ENCODE results near the gene FOXJ2.
"Not testable (repeated sequence)": the region's sequence is repeated elsewhere in the genome, so short reads cannot be mapped to it uniquely, and the experiment has no call there.

FOXJ2 gene

DNA sequence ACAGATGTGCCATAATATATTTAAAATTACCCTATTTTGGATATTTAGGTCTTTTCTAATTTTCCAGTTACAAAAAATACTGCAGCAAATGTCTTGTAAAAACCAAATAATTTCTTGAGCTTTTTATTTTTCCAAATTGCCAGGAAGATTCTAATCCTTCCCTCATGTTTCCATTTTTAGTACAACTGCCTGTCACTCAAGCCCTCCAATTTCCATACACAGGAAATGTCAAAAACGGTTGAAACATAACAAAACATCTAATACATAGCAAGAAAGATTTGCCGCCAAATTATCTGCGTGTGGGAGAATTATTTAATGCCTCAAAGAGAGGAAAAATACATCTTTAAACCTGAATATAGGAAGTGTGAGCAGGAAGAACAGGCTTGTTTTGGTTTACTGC, 2.3 kb upstream of the FOXJ2 start:
- Histone ChIP-seq H3K4me1 (ENCODE audit: control insufficient read depth, insufficient read depth, low read length, unreplicated experiment) (peaks cover 19% of the 10 kb centered on the region), H3K36me3 (ENCODE audit: insufficient read depth, low read length) (no peaks in the 10 kb centered on the region), H2AFZ (ENCODE audit: low read length, unreplicated experiment) (no peak overlapping the region), H3K27me3 (ENCODE audit: insufficient read depth, low read length) (no peaks in the 10 kb centered on the region), H3K27ac (ENCODE audit: low read depth, low read length) (no peak overlapping the region), H3K4me3 (ENCODE audit: low read depth, low read length) (no peak overlapping the region), H3K79me2 (ENCODE audit: control insufficient read depth, insufficient read depth, low read length, unreplicated experiment) (peaks cover 23% of the 10 kb centered on the region)

DNA sequence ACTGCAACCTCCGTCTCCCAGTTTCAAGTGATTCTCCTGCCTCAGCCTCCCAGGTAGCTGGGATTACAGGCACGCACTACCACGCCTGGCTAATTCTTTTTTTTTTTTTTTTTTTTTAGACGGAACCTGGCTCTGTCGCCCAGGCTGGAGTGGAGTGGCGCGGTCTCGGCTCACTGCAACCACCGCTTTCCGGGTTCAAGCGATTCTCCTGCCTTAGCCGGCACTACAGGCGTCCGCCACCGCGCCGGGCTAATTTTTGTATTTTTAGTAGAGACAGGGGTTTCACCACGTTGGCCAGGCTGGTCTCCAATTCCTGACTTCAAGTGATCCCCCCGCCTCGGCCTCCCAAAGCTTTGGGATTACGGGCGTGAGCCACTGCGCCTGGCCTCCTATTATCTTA, 1.5 kb upstream of the FOXJ2 start:
- not testable (repeated sequence) for H2AFZ ChIP-seq (ENCODE audit: low read length, unreplicated experiment); H3K27ac ChIP-seq (ENCODE audit: low read depth, low read length); H3K36me3 ChIP-seq (ENCODE audit: insufficient read depth, low read length); H3K27me3 ChIP-seq (ENCODE audit: insufficient read depth, low read length); H3K4me3 ChIP-seq (ENCODE audit: low read depth, low read length)
- H3K79me2 ChIP-seq (ENCODE audit: control insufficient read depth, insufficient read depth, low read length, unreplicated experiment), result peaks cover 30% of the 10 kb centered on the region
- H3K4me1 ChIP-seq (ENCODE audit: control insufficient read depth, insufficient read depth, low read length, unreplicated experiment), result peaks cover 24% of the 10 kb centered on the region

DNA sequence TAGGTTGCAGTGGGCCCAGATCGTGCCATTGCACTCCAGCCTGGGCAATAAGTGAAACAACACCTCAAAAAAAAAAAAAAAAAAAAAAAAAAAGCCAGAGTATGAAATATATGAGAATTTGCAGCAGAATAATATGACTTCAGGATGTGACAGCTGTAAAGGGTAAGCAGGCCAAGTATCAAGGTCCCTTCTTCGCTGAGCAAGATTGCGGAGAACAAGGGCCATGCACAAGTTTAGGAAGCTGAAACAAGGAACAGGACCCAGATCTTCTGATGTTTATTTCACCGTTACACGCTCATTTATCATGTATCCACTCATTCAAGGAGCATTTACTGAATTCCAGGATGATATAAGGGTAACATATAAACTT, 659 bp upstream of the FOXJ2 start:
- peak overlapping the region; percentile 28 for H3K27ac ChIP-seq (ENCODE audit: low read depth, low read length)
- H3K36me3 ChIP-seq (ENCODE audit: insufficient read depth, low read length), result peaks cover 3% of the 10 kb centered on the region; the same call in 1 of the 2 replicates
- H3K79me2 ChIP-seq (ENCODE audit: control insufficient read depth, insufficient read depth, low read length, unreplicated experiment), result peaks cover 37% of the 10 kb centered on the region
- H2AFZ ChIP-seq (ENCODE audit: low read length, unreplicated experiment), result peak overlapping the region; percentile 87
- H3K4me3 ChIP-seq (ENCODE audit: low read depth, low read length), result peak overlapping the region; percentile 92
- no peaks in the 10 kb centered on the region for H3K27me3 ChIP-seq (ENCODE audit: insufficient read depth, low read length)
- peaks cover 24% of the 10 kb centered on the region for H3K4me1 ChIP-seq (ENCODE audit: control insufficient read depth, insufficient read depth, low read length, unreplicated experiment)

DNA sequence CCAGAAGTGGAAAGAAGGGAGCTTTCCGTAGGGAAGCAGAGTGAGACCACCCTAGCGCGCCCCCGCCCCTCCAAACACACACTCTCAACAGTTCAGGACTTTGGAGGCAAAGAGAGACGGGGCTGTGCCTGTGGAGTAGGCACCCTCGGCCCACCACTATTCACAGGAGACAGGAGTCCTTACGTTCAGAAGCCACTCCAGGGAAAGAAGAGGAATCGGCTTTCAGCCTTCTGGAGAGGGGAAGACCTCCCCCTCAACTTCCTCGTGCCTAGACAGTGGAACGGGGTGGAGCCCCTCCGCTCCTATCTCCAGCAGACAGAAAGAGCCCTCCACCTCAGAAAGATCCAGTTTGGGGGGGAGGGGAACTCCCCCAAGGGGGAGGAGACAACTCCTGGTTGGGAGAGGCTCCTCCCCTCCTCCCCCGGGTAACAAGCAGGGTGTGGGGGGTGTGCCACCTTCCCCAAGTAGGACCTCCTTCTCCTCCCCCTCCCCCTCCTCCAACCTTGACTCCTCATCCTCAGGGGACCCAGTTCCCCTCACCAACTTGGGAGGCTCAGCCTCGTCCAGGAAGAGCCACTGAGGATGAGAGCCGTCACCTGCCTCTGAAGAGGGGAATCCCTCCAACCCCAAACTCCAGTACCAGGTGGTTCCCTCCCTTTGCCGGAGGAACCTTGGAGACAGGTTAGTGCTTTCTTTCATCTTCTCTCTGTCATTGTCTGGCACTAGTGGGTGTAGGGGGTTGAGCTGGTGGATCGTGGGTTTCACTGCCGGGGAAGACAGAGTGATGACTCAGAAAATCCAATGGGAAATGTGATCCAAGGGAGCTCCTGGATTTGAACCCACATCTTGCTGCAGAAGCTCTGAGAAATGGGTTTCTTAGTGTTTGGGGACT, 883 bp downstream of the FOXJ2 start:
- Histone ChIP-seq H3K27me3 (ENCODE audit: insufficient read depth, low read length) (no peaks in the 10 kb centered on the region), H3K36me3 (ENCODE audit: insufficient read depth, low read length) (peaks cover 3% of the 10 kb centered on the region; the same call in 1 of the 2 replicates), H3K79me2 (ENCODE audit: control insufficient read depth, insufficient read depth, low read length, unreplicated experiment) (peaks cover 41% of the 10 kb centered on the region), H3K4me1 (ENCODE audit: control insufficient read depth, insufficient read depth, low read length, unreplicated experiment) (peaks cover 34% of the 10 kb centered on the region), H2AFZ (ENCODE audit: low read length, unreplicated experiment) (peak overlapping the region; percentile 87), H3K4me3 (ENCODE audit: low read depth, low read length) (peak overlapping the region; percentile 92), H3K27ac (ENCODE audit: low read depth, low read length) (peak overlapping the region; percentile 43; the same call in 1 of the 2 replicates)

DNA sequence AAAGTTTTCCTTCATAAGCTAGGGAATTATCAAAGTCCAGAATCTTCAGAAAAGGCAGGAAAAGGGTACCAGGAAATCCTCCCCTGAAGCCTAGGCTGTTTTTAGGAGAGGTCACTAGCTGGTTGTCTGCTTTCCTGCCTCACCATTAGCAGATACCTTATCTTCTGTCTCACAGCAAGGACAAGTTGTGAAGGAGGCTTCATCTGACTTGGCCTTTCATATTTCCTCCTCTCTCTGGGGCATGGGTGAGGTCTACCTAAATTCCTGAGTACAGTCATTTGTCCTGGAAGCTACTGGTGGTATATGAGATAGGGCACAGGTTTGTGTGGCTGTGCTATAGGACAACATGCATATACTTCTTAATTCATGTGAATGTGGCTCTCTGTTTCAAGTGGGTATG, 2.3 kb downstream of the FOXJ2 start:
- Histone ChIP-seq H3K79me2 (ENCODE audit: control insufficient read depth, insufficient read depth, low read length, unreplicated experiment) (peaks cover 45% of the 10 kb centered on the region), H3K27ac (ENCODE audit: low read depth, low read length) (no peak overlapping the region), H3K4me1 (ENCODE audit: control insufficient read depth, insufficient read depth, low read length, unreplicated experiment) (peaks cover 38% of the 10 kb centered on the region), H3K36me3 (ENCODE audit: insufficient read depth, low read length) (peaks cover 3% of the 10 kb centered on the region; the same call in 1 of the 2 replicates), H2AFZ (ENCODE audit: low read length, unreplicated experiment) (no peak overlapping the region), H3K27me3 (ENCODE audit: insufficient read depth, low read length) (no peaks in the 10 kb centered on the region), H3K4me3 (ENCODE audit: low read depth, low read length) (peak overlapping the region; percentile 92)

DNA sequence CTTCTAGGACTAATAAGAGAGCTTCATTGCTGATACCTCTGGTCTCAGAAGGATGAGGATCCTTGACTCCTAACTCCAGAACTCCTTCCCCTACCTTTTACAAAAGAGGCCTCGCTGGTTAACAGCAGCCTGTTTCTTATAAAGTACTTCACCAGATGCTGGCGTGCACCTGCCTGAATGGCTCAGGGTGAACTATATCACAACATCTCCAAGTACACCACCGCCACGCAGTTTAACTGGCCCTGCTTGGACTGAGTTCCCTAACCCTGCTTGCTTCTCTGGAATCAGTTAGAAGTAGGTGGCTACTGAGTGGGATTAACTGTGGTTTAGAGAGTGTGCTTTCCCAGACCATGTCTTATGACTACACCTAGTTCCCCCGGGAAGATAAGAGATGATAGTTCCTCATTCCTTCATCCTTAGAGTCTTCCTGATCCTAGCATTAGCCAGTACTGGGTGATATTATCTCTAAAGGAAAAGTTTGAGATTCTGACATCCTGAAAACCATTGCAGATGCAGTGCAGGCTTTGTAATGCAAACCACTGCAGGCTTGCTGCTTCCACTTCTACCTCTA, 3.0 kb downstream of the FOXJ2 start:
- Histone ChIP-seq H3K79me2 (ENCODE audit: control insufficient read depth, insufficient read depth, low read length, unreplicated experiment) (peaks cover 45% of the 10 kb centered on the region), H3K4me3 (ENCODE audit: low read depth, low read length) (peak overlapping the region; percentile 92; the same call in 1 of the 2 replicates), H3K27ac (ENCODE audit: low read depth, low read length) (no peak overlapping the region), H3K4me1 (ENCODE audit: control insufficient read depth, insufficient read depth, low read length, unreplicated experiment) (peaks cover 38% of the 10 kb centered on the region), H3K36me3 (ENCODE audit: insufficient read depth, low read length) (peaks cover 3% of the 10 kb centered on the region; the same call in 1 of the 2 replicates), H3K27me3 (ENCODE audit: insufficient read depth, low read length) (no peaks in the 10 kb centered on the region), H2AFZ (ENCODE audit: low read length, unreplicated experiment) (no peak overlapping the region)

DNA sequence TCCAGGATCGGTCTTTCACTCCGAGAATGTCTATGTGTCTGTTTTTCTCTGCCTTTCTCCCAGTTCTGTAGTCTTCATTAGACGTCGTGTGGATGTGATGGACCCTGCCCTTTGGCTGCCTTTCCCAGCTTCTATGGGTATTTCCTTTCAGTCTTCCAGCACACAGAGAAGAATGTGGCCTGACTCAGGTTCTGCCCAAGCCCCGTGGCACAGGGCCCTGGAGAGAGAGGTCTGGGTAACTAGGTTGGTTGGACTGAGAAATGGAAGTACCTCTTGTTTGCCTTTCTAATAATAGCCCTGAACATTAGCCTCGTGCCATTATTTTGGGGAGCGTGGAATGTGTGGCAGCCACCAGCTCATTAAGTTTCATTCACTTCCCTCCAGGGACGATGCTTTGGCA, 3.8 kb downstream of the FOXJ2 start:
- Histone ChIP-seq H3K27me3 (ENCODE audit: insufficient read depth, low read length) (no peaks in the 10 kb centered on the region), H2AFZ (ENCODE audit: low read length, unreplicated experiment) (no peak overlapping the region), H3K79me2 (ENCODE audit: control insufficient read depth, insufficient read depth, low read length, unreplicated experiment) (peaks cover 45% of the 10 kb centered on the region), H3K27ac (ENCODE audit: low read depth, low read length) (no peak overlapping the region), H3K4me3 (ENCODE audit: low read depth, low read length) (no peak overlapping the region; the same call in 1 of the 2 replicates), H3K36me3 (ENCODE audit: insufficient read depth, low read length) (peaks cover 3% of the 10 kb centered on the region; the same call in 1 of the 2 replicates), H3K4me1 (ENCODE audit: control insufficient read depth, insufficient read depth, low read length, unreplicated experiment) (peaks cover 38% of the 10 kb centered on the region)

DNA sequence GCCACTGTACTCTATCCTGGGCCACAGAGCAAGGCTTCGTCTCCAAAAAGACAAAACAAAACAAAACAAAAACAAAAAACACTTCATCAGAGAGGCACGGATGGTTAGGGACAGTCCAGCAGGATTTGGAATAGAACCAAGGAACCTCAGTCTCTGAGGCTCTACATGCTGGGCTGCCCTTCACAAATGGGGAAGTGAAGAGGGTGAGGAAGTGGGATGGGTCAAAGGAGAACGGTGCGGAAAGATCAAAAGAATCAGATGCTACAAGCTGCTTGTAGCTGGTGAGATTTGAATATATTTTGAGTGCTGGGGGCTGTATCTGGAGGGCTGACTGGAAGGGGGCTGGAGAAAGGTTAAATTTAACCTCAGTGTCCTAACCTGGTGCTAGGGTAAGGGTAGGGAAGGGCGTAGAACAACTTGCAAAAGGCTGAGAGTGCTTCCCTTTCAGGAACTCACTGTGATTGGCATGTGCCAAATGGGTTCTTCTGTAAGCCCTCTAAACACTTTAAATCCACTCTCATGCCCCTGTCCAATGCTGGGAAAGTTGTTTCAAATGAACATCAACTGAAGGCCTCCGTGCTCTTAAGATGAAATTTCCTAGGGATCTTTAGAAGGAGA, 4.6 kb downstream of the FOXJ2 start:
- Histone ChIP-seq H3K27me3 (ENCODE audit: insufficient read depth, low read length) (no peaks in the 10 kb centered on the region), H3K4me1 (ENCODE audit: control insufficient read depth, insufficient read depth, low read length, unreplicated experiment) (peaks cover 38% of the 10 kb centered on the region), H3K79me2 (ENCODE audit: control insufficient read depth, insufficient read depth, low read length, unreplicated experiment) (peaks cover 45% of the 10 kb centered on the region), H3K4me3 (ENCODE audit: low read depth, low read length) (no peak overlapping the region), H2AFZ (ENCODE audit: low read length, unreplicated experiment) (no peak overlapping the region), H3K27ac (ENCODE audit: low read depth, low read length) (no peak overlapping the region), H3K36me3 (ENCODE audit: insufficient read depth, low read length) (peaks cover 3% of the 10 kb centered on the region; the same call in 1 of the 2 replicates)

DNA sequence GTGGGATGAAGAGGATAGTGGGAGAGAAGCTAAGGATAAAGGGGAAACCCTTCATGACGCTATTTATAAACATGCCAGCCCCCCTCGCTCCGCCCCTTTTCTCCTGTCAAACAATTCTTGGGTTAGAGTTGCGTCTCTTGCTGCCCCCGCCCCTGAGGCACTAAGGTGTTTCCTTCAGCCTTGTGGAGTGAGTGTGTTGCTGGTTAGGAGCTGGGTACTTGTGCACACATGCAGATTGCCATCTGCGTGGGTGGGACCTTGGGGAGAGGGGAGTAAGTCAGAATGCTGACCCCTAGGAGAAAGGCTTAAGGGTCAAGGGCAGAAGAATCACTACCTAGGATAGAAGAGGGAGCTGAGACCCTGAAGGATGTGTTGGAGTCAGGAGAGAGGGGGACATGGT, 5.4 kb downstream of the FOXJ2 start:
- H3K4me1 ChIP-seq (ENCODE audit: control insufficient read depth, insufficient read depth, low read length, unreplicated experiment), result peaks cover 38% of the 10 kb centered on the region
- peaks cover 3% of the 10 kb centered on the region; the same call in 1 of the 2 replicates for H3K36me3 ChIP-seq (ENCODE audit: insufficient read depth, low read length)
- no peak overlapping the region for H2AFZ ChIP-seq (ENCODE audit: low read length, unreplicated experiment)
- H3K4me3 ChIP-seq (ENCODE audit: low read depth, low read length), result no peak overlapping the region
- peaks cover 41% of the 10 kb centered on the region for H3K79me2 ChIP-seq (ENCODE audit: control insufficient read depth, insufficient read depth, low read length, unreplicated experiment)
- no peaks in the 10 kb centered on the region for H3K27me3 ChIP-seq (ENCODE audit: insufficient read depth, low read length)
- no peak overlapping the region for H3K27ac ChIP-seq (ENCODE audit: low read depth, low read length)

DNA sequence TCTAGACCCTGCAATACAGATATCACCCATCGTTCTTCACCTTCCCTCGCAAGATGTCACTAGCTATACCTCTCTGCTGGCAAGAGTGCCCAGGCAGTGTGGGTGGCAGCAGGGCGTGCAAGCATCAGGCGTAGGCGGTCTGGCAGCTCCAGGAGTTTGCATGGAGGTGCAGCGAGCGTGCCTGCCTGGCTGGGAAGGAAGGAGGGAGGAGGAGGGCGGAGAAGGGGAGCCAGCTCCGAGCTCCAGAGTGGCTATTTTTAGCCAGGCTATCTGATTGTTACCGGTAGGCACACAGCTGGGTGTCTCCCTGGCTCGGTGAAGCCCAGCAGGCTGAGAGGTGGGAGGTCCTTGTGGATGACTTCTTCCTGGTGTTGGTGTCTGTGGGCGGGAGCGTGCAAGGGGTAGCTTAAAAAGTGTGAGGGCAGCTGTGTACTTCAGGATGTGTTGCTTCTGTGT, 6.2 kb downstream of the FOXJ2 start:
- peaks cover 34% of the 10 kb centered on the region for H3K79me2 ChIP-seq (ENCODE audit: control insufficient read depth, insufficient read depth, low read length, unreplicated experiment)
- H3K4me3 ChIP-seq (ENCODE audit: low read depth, low read length), result peak overlapping the region; percentile 35
- peaks cover 3% of the 10 kb centered on the region; the same call in 1 of the 2 replicates for H3K36me3 ChIP-seq (ENCODE audit: insufficient read depth, low read length)
- no peaks in the 10 kb centered on the region for H3K27me3 ChIP-seq (ENCODE audit: insufficient read depth, low read length)
- no peak overlapping the region for H3K27ac ChIP-seq (ENCODE audit: low read depth, low read length)
- H2AFZ ChIP-seq (ENCODE audit: low read length, unreplicated experiment), result no peak overlapping the region
- H3K4me1 ChIP-seq (ENCODE audit: control insufficient read depth, insufficient read depth, low read length, unreplicated experiment), result peaks cover 38% of the 10 kb centered on the region
